CD14-positive monocyte (primary cell): Measurements from ENCODE around the gene CNGB1. TPM values are rescaled to one million over a fixed set of nuclear protein-coding genes. Genes with fewer than 3 reads are reported as not detected.

Experiments used
- DNase-seq, 3 donors: peaks; one replicate each; pipeline ENCODE4 v3.0.0-alpha.2; 2011 to 2022
- H2AFZ ChIP-seq: 2 replicates; pipeline ENCODE4 v1.6.0; 2012; ENCODE audit warnings: mild to moderate bottlenecking, low read depth, low read length, inconsistent platforms; ENCODE audit not compliant: insufficient read depth, poor library complexity, severe bottlenecking
- H3K27ac ChIP-seq, 2 donors: 1 replicate in 1 of 2; 2 replicates in 1 of 2; pipeline ENCODE4 v1.5.1; 2012 to 2013; ENCODE audit warnings: low read length in 2 of 2, control low read depth in 1 of 2, inconsistent platforms in 1 of 2, low read depth in 1 of 2, mild to moderate bottlenecking in 1 of 2
- H3K27me3 ChIP-seq, 2 donors: one replicate each; pipeline versions ENCODE4 v1.6.0 to v1.6.1; 2011 to 2013; ENCODE audit warnings: low read length in 2 of 2; ENCODE audit not compliant: control insufficient read depth in 2 of 2, insufficient read depth in 2 of 2
- H3K36me3 ChIP-seq, 2 donors: replicated peaks in 1 of 2; 1 replicate in 1 of 2; 2 replicates in 1 of 2; pipeline versions ENCODE4 v1.5.1 to v1.6.1; 2012 to 2013; ENCODE audit warnings: low read length in 2 of 2, control low read depth in 1 of 2, inconsistent platforms in 1 of 2, mild to moderate bottlenecking in 1 of 2; ENCODE audit not compliant: insufficient read depth in 2 of 2, control insufficient read depth in 1 of 2
- H3K4me1 ChIP-seq, 2 donors: 1 replicate in 1 of 2; 2 replicates in 1 of 2; pipeline versions ENCODE4 v1.5.1 to v1.6.1; 2012 to 2013; ENCODE audit warnings: low read length in 2 of 2, control low read depth in 1 of 2, inconsistent platforms in 1 of 2, mild to moderate bottlenecking in 1 of 2, moderate library complexity in 1 of 2; ENCODE audit not compliant: insufficient read depth in 2 of 2, control insufficient read depth in 1 of 2
- H3K4me2 ChIP-seq: replicated peaks from 2 replicates; pipeline ENCODE3; 2012; ENCODE audit warnings: low read length, moderate library complexity, mild to moderate bottlenecking; ENCODE audit not compliant: poor library complexity, severe bottlenecking; ENCODE audit errors: extremely low read depth
- H3K4me3 ChIP-seq, 3 experiments: fragments of 200-600 bp in 1 of 3; sonication (generic) in 1 of 3; replicated peaks in 1 of 3; 1 replicate in 2 of 3; 2 replicates in 1 of 3; pipeline ENCODE4 v1.5.1; 2011 to 2013; ENCODE audit warnings: low read length in 3 of 3, mild to moderate bottlenecking in 3 of 3, control low read depth in 2 of 3, low read depth in 2 of 3, inconsistent platforms in 1 of 3, moderate library complexity in 1 of 3
- H3K79me2 ChIP-seq: 2 replicates; pipeline ENCODE4 v1.6.0; 2012; ENCODE audit warnings: mild to moderate bottlenecking, control low read depth, inconsistent platforms, low read length, moderate library complexity; ENCODE audit not compliant: insufficient read depth
- H3K9ac ChIP-seq: 2 replicates; pipeline ENCODE4 v1.6.0; 2017; ENCODE audit warnings: low read length, mild to moderate bottlenecking; ENCODE audit not compliant: insufficient read depth, poor library complexity, severe bottlenecking
- H3K9me3 ChIP-seq, 2 donors: replicated peaks in 1 of 2; 1 replicate in 1 of 2; 2 replicates in 1 of 2; pipeline versions ENCODE4 v1.5.1 to v1.6.1; 2012 to 2013; ENCODE audit warnings: low read length in 2 of 2, control low read depth in 1 of 2; ENCODE audit not compliant: control insufficient read depth in 1 of 2, insufficient read depth in 1 of 2
- H4K20me1 ChIP-seq: 2 replicates; pipeline ENCODE4 v1.6.0; 2012; ENCODE audit warnings: mild to moderate bottlenecking, low read length, control low read depth, moderate library complexity; ENCODE audit not compliant: insufficient read depth
- H3K27ac Mint-ChIP-seq, 7 donors: one replicate each; pipeline ENCODE4 v1.8.0; 2020; ENCODE audit warnings: mild to moderate bottlenecking in 7 of 7, mixed read lengths in 7 of 7, moderate library complexity in 6 of 7, inconsistent platforms in 2 of 7
- H3K27me3 Mint-ChIP-seq, 3 donors: one replicate each; pipeline ENCODE4 v1.8.0; 2021 to 2022; ENCODE audit warnings: low read depth in 3 of 3, mild to moderate bottlenecking in 3 of 3, mixed read lengths in 3 of 3, moderate library complexity in 3 of 3, inconsistent platforms in 1 of 3
- H3K36me3 Mint-ChIP-seq, 2 donors: one replicate each; pipeline ENCODE4 v1.8.0; 2020; ENCODE audit warnings: mixed read lengths in 2 of 2, inconsistent platforms in 1 of 2, mild to moderate bottlenecking in 1 of 2
- H3K4me1 Mint-ChIP-seq: one replicate; pipeline ENCODE4 v1.8.0; 2020; ENCODE audit warnings: mild to moderate bottlenecking, mixed read lengths
- H3K4me3 Mint-ChIP-seq, 2 donors: one replicate each; pipeline ENCODE4 v1.8.0; 2020; ENCODE audit warnings: mild to moderate bottlenecking in 2 of 2, mixed read lengths in 2 of 2, moderate library complexity in 1 of 2
- H3K9me3 Mint-ChIP-seq, 7 donors: one replicate each; pipeline ENCODE4 v1.8.0; 2020 to 2022; ENCODE audit warnings: mixed read lengths in 7 of 7, mild to moderate bottlenecking in 6 of 7, moderate library complexity in 6 of 7, inconsistent platforms in 2 of 7
- WGBS: methylation state at CpG from one replicate; pipeline ENCODE4 v1.1.5; 2013; ENCODE audit warnings: missing lambda C conversion rate; ENCODE audit not compliant: insufficient coverage; 5-methylcytosine and 5-hydroxymethylcytosine counted together
- intact Hi-C, 2 donors: fragments of 100-400 bp; cut with micrococcal nuclease; formaldehyde crosslinking; loops; one replicate each; pipeline versions ENCODE4 v1.15.0 to v1.15.1; 2023
- polyA minus RNA-seq: library from RNA; depleted of rRNA, polyadenylated mRNA; stranded (reverse); fragments of >200 nt; gene quantifications from 2 replicates; pipeline ENCODE4 v1.2.3, GENCODE V29; 2012
- polyA plus RNA-seq, 3 donors: library from polyadenylated mRNA; depleted of rRNA in 1 of 3; unstranded in 2 of 3; stranded (reverse) in 1 of 3; fragments of 300-500 nt in 2 of 3; fragments of >200 nt in 1 of 3; fragmentation: Illumina TruSeq in 2 of 3; gene quantifications; 1 replicate in 2 of 3; 2 replicates in 1 of 3; pipeline ENCODE4 v1.2.3, GENCODE V29; 2012 to 2021
- total RNA-seq, 12 experiments: library from RNA in 1 of 12; stranded (reverse) in 1 of 12; fragments of 120-200 nt in 1 of 12; gene quantifications; one replicate each; pipeline ENCODE4 v1.2.4 and lab custom pipeline; 2013 to 2026; ENCODE audit warnings: mixed read lengths in 6 of 12, inconsistent platforms in 1 of 12
- TF ChIP-seq, protein P1 (sequence below): fragments of 200-600 bp; IDR thresholded peaks from one replicate; pipeline ENCODE4 v1.8.0; 2022; ENCODE audit warnings: antibody characterized with exemption, mild to moderate bottlenecking

The CNGB1 gene
- total RNA-seq (2013): 0.02 TPM
- not detected for polyA plus RNA-seq
- not detected in 2 replicates for polyA minus RNA-seq
- total RNA-seq (lab: John Stamatoyannopoulos, UW): 0 to 1.7 (median 0.27) reads per million in 11 experiments

DNA sequence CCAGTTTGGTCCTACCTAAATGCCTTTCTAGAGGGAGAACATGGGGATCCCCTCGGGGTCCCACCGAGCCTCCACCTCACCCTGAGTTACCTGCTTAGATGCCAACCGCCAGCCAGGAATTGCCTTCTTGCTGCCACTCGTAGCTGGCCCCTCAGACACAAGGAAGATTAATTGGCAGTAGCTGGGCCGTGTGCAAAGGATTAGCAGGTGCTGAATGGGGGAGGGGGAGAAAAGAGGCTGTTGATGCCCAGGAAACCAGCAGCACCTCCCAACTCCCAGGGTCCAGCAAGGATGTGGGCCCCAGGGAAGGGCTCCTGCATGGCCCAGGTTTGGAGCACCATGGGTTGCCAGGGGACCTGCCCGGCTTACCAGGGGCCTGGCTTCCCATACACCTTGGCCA is at the start of gene CNGB1:
Gene CNGB1 (minus strand): TSS at position 159 of the 400 bp plus-strand sequence. CDS start 3,842 bp downstream, outside the sequence.
- Histone ChIP-seq H3K9me3 (no peaks in the 10 kb centered on the region), H3K4me3 (no peak within 1 kb of the TSS), H3K27ac (no peak within 1 kb of the TSS), H3K36me3 (no peaks in the 10 kb centered on the region), H3K79me2 (no peaks in the 10 kb centered on the region), H3K27me3 (no peaks in the 10 kb centered on the region), H3K4me1 (no peaks in the 10 kb centered on the region), H3K9ac (no peak within 1 kb of the TSS), H2AFZ (no peak within 1 kb of the TSS), H3K4me2 (no peak within 1 kb of the TSS), H4K20me1 (no peaks in the 10 kb centered on the region)
- no peaks in the 10 kb centered on the region for H3K36me3 Mint-ChIP-seq
- H3K27ac Mint-ChIP-seq: peak within 1 kb of the TSS in 2 of 7 donors; percentile 19 to 26
- no peak within 1 kb of the TSS for H3K4me3 Mint-ChIP-seq
- H3K9me3 Mint-ChIP-seq: peaks cover 0 to 1% (median 0%) of the 10 kb centered on the region in 7 donors
- TF ChIP-seq, protein P1, sequence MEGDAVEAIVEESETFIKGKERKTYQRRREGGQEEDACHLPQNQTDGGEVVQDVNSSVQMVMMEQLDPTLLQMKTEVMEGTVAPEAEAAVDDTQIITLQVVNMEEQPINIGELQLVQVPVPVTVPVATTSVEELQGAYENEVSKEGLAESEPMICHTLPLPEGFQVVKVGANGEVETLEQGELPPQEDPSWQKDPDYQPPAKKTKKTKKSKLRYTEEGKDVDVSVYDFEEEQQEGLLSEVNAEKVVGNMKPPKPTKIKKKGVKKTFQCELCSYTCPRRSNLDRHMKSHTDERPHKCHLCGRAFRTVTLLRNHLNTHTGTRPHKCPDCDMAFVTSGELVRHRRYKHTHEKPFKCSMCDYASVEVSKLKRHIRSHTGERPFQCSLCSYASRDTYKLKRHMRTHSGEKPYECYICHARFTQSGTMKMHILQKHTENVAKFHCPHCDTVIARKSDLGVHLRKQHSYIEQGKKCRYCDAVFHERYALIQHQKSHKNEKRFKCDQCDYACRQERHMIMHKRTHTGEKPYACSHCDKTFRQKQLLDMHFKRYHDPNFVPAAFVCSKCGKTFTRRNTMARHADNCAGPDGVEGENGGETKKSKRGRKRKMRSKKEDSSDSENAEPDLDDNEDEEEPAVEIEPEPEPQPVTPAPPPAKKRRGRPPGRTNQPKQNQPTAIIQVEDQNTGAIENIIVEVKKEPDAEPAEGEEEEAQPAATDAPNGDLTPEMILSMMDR: no peak
- peaks cover 3% of the 10 kb centered on the region for H3K4me1 Mint-ChIP-seq
- intact Hi-C loops: no loop called here
- 92% methylated on average over 2 of the region's 6 CpGs for WGBS
- no peak for DNase-seq
- peaks cover 0 to 9% (median 4%) of the 10 kb centered on the region in 3 donors for H3K27me3 Mint-ChIP-seq

DNA sequence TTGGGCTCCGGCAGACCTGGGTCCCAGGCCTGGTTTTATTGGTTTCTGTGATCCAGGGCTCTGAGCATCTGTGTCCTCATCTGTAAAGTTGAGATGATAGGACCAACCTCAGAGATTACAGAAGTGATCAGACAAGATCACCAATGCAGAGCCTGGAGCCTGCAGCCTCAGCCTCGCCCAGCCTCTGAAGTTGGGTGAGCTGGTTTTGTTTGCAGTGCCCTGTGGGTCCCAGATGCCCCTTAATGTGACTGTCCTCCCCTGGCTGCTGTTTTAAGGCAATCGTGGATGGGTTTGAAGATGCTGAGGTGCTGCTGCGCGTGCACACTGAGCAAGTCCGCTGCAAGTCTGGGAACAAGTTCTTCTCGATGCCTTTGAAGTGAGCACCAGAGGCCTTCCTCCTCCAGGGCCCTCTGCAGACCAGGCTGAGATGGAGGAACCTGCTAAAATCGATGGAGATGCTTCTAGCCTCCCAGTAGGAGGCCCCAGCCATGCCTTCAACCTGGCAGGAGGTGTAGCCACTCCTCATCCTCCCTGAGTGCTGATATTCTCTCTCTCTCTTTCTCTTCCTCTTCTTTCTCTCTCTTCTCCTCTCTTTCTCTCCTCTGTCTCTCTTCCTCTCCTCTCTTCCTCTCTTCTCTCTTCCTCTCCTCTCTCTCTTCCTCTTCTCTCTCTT is 49.1 kb upstream of the CNGB1 start:
- Histone ChIP-seq H3K36me3 (peaks cover 41 to 71% of the 10 kb centered on the region in 2 donors), H3K79me2 (no peaks in the 10 kb centered on the region), H3K27me3 (peaks cover 6 to 25% of the 10 kb centered on the region in 2 donors), H3K27ac (no peak overlapping the region), H3K4me3 (no peak overlapping the region), H2AFZ (no peak overlapping the region), H4K20me1 (peaks cover 8% of the 10 kb centered on the region), H3K9me3 (no peaks in the 10 kb centered on the region), H3K4me1 (peaks cover 4 to 6% of the 10 kb centered on the region in 2 donors), H3K9ac (no peak overlapping the region), H3K4me2 (no peak overlapping the region)
- TF ChIP-seq, protein P1: no peak
- Mint-ChIP-seq H3K27me3 (peaks cover 21 to 28% (median 26%) of the 10 kb centered on the region in 3 donors), H3K36me3 (peaks cover 16 to 19% of the 10 kb centered on the region in 2 donors), H3K27ac (peak overlapping the region in 1 of 7 donors; percentile 17), H3K4me1 (peaks cover 15% of the 10 kb centered on the region), H3K4me3 (no peak overlapping the region), H3K9me3 (peaks cover 0 to 7% (median 3%) of the 10 kb centered on the region in 7 donors)
- intact Hi-C loops: loop anchor here (10.0 kb wide), 1 partner anchor 105 kb away; the partner anchor contains the start of gene CFAP20 (in 2 of the 2)
- DNase-seq: no peak
- 71% methylated on average over 4 of the region's 8 CpGs for WGBS
